Kidney (tissue), 14 donors: ENCODE data around the gene MPP1. TPM values are rescaled to one million over a fixed set of nuclear protein-coding genes. Genes with fewer than 3 reads are reported as not detected.
"Not testable (repeated sequence)": the region's sequence is repeated elsewhere in the genome, so short reads cannot be mapped to it uniquely, and the experiment has no call there.

Source experiments
- DNase-seq, 5 donors: peaks; one replicate each; pipeline ENCODE4 v3.0.0-alpha.2; 2013 to 2020
- FAIRE-seq: peaks from 2 replicates; lab custom pipeline; 2012; peaks lifted over from hg19 to GRCh38; lab: Jason Lieb, UNC
- H3K27ac ChIP-seq, 2 donors: one replicate each; pipeline ENCODE4 v1.7.0; 2013; ENCODE audit warnings: low read depth in 2 of 2, low read length in 2 of 2, inconsistent platforms in 1 of 2
- H3K27me3 ChIP-seq: one replicate; pipeline ENCODE4 v1.7.1; 2013; ENCODE audit warnings: low read length, inconsistent platforms; ENCODE audit not compliant: control insufficient read depth, insufficient read depth
- H3K36me3 ChIP-seq, 3 donors: one replicate each; pipeline versions ENCODE4 v1.7.0 to v1.7.1; 2013; ENCODE audit warnings: low read length in 3 of 3, control low read depth in 1 of 3, inconsistent platforms in 1 of 3; ENCODE audit not compliant: insufficient read depth in 3 of 3, control insufficient read depth in 2 of 3
- H3K4me1 ChIP-seq, 3 donors: one replicate each; pipeline versions ENCODE4 v1.7.0 to v1.7.1; 2013; ENCODE audit warnings: low read length in 3 of 3, inconsistent platforms in 1 of 3, low read depth in 1 of 3; ENCODE audit not compliant: control insufficient read depth in 2 of 3, insufficient read depth in 2 of 3
- H3K4me3 ChIP-seq, 3 donors: one replicate each; pipeline versions ENCODE4 v1.7.0 to v1.8.1; 2013; ENCODE audit warnings: low read length in 3 of 3, control low read depth in 1 of 3, inconsistent platforms in 1 of 3
- H3K9ac ChIP-seq, 3 donors: one replicate each; pipeline versions ENCODE4 v1.7.0 to v1.7.1; 2013; ENCODE audit warnings: low read length in 3 of 3, control low read depth in 1 of 3, inconsistent platforms in 1 of 3
- H3K9me3 ChIP-seq, 3 donors: one replicate each; pipeline versions ENCODE4 v1.7.0 to v1.7.1; 2013; ENCODE audit warnings: low read length in 3 of 3, control low read depth in 1 of 3, inconsistent platforms in 1 of 3; ENCODE audit not compliant: control insufficient read depth in 2 of 3, insufficient read depth in 1 of 3
- CTCF ChIP-seq: IDR thresholded peaks from 3 replicates; pipeline ENCODE4 v1.5.1; 2012; ENCODE audit warnings: mild to moderate bottlenecking, moderate library complexity, borderline replicate concordance; ENCODE audit not compliant: insufficient read depth; ENCODE audit errors: extremely low read depth
- intact Hi-C: fragments of 100-400 bp; cut with DNase I; formaldehyde crosslinking; loops from one replicate; pipeline ENCODE4 v1.11.1; 2022
- polyA plus RNA-seq: library from polyadenylated mRNA; stranded (reverse); fragments of 350-450 nt; fragmentation: Illumina TruSeq; extraction: RNeasy Lipid Tissue Mini Kit (QIAGEN cat#74804); gene quantifications from one replicate; pipeline ENCODE4 v1.2.3, GENCODE V29; 2014; ENCODE audit warnings: low read depth, low replicate concordance; ENCODE audit not compliant: insufficient read depth
- total RNA-seq: library from RNA; stranded (reverse); fragmentation: NEBNext Ultra II Directional; extraction: Animal tissue kit (Norgen Biotek cat#: 25700); gene quantifications from one replicate; pipeline ENCODE4 v1.2.1, GENCODE V29; 2021
- donor health status: control.
- donor health status: control.
- donor health status: control.
- donor health status: control.
- donor health status: control.
- donor health status: DM: yes; HTN: yes; CAD: no.
- donor health status: Normal renal cell carcinoma (clear cell type).

The MPP1 gene
- total and polyA plus RNA-seq, 2 donors from 2014 or later = 47.0 to 76.4 TPM

GRCh38 chrX:154827194-154828015 is 22.1 kb upstream of the MPP1 start:
- FAIRE-seq = no peak
- Histone ChIP-seq H3K27me3 (no peaks in the 10 kb centered on the region), H3K4me1 (no peaks in the 10 kb centered on the region), H3K27ac (no peak overlapping the region), H3K9ac (no peak overlapping the region), H3K9me3 (no peaks in the 10 kb centered on the region), H3K4me3 (no peak overlapping the region), H3K36me3 (no peaks in the 10 kb centered on the region)
- DNase-seq = no peak
- TF ChIP-seq CTCF = no peak
- intact Hi-C loops = no loop called here

- DNase-seq, intact Hi-C loops, H3K9ac ChIP-seq, H3K4me1 ChIP-seq, FAIRE-seq, H3K36me3 ChIP-seq, H3K27ac ChIP-seq, H3K4me3 ChIP-seq, H3K27me3 ChIP-seq, H3K9me3 ChIP-seq: not testable (repeated sequence)
Observed at GRCh38 chrX:154825586-154825985, 20.3 kb upstream of the MPP1 start.

GRCh38 chrX:154824638-154825037 is 19.4 kb upstream of the MPP1 start:
- TF ChIP-seq CTCF = no peak
- no peak overlapping the region for H3K27ac ChIP-seq
- DNase-seq (no peak), FAIRE-seq (no peak)
- H3K36me3 ChIP-seq = no peaks in the 10 kb centered on the region
- H3K9ac ChIP-seq = no peak overlapping the region
- H3K27me3 ChIP-seq = no peaks in the 10 kb centered on the region
- no peak overlapping the region for H3K4me3 ChIP-seq
- no peaks in the 10 kb centered on the region for H3K4me1 ChIP-seq
- no peaks in the 10 kb centered on the region for H3K9me3 ChIP-seq
- intact Hi-C loops = no loop called here

- FAIRE-seq (no peak), DNase-seq (no peak)
- Histone ChIP-seq H3K9ac (no peak overlapping the region), H3K4me1 (no peaks in the 10 kb centered on the region), H3K27ac (no peak overlapping the region), H3K9me3 (no peaks in the 10 kb centered on the region), H3K36me3 (no peaks in the 10 kb centered on the region), H3K4me3 (no peak overlapping the region), H3K27me3 (no peaks in the 10 kb centered on the region)
- intact Hi-C loops = no loop called here
- TF ChIP-seq CTCF = no peak
Observed at GRCh38 chrX:154822029-154822428, 16.7 kb upstream of the MPP1 start.
